Nephron progenitor cell (in vitro differentiated cells): Measurements from ENCODE around the gene HSD17B2.

Experiments
- DNase-seq: peaks from one replicate; pipeline ENCODE4 v3.0.0; 2021
- H3K27ac Mint-ChIP-seq: 2 replicates; pipeline ENCODE4 v1.8.0; 2021; ENCODE audit warnings: mild to moderate bottlenecking, moderate library complexity, mixed read lengths
- H3K27me3 Mint-ChIP-seq: 2 replicates; pipeline ENCODE4 v1.8.0; 2021; ENCODE audit warnings: mild to moderate bottlenecking, low read depth, mixed read lengths; ENCODE audit not compliant: poor library complexity
- H3K36me3 Mint-ChIP-seq: 2 replicates; pipeline ENCODE4 v1.8.0; 2021; ENCODE audit warnings: low read depth, mixed read lengths
- H3K4me1 Mint-ChIP-seq: 2 replicates; pipeline ENCODE4 v1.8.0; 2021; ENCODE audit warnings: mixed read lengths
- H3K4me3 Mint-ChIP-seq: 2 replicates; pipeline ENCODE4 v1.8.0; 2021; ENCODE audit warnings: mild to moderate bottlenecking, moderate library complexity, mixed read lengths
- H3K9me3 Mint-ChIP-seq: 2 replicates; pipeline ENCODE4 v1.8.0; 2021; ENCODE audit warnings: mild to moderate bottlenecking, moderate library complexity, mixed read lengths
- TF ChIP-seq, protein P1 (sequence below): fragments of 200-600 bp; sonication (generic); IDR thresholded peaks from 2 replicates; pipeline ENCODE4 v1.5.0; 2021; ENCODE audit warnings: antibody characterized with exemption

Gene HSD17B2

GRCh38 chr16:82020051-82020450 is 15.0 kb upstream of the HSD17B2 start:
- Mint-ChIP-seq H3K27me3 (peaks cover 19% of the 10 kb centered on the region), H3K9me3 (peaks cover 10% of the 10 kb centered on the region), H3K4me1 (no peaks in the 10 kb centered on the region), H3K36me3 (no peaks in the 10 kb centered on the region), H3K27ac (no peak overlapping the region), H3K4me3 (no peak overlapping the region)
- TF ChIP-seq, protein P1, sequence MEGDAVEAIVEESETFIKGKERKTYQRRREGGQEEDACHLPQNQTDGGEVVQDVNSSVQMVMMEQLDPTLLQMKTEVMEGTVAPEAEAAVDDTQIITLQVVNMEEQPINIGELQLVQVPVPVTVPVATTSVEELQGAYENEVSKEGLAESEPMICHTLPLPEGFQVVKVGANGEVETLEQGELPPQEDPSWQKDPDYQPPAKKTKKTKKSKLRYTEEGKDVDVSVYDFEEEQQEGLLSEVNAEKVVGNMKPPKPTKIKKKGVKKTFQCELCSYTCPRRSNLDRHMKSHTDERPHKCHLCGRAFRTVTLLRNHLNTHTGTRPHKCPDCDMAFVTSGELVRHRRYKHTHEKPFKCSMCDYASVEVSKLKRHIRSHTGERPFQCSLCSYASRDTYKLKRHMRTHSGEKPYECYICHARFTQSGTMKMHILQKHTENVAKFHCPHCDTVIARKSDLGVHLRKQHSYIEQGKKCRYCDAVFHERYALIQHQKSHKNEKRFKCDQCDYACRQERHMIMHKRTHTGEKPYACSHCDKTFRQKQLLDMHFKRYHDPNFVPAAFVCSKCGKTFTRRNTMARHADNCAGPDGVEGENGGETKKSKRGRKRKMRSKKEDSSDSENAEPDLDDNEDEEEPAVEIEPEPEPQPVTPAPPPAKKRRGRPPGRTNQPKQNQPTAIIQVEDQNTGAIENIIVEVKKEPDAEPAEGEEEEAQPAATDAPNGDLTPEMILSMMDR, result no peak
- no peak for DNase-seq

GRCh38 chr16:82023206-82023605 is 11.8 kb upstream of the HSD17B2 start:
- no peak overlapping the region for H3K27ac Mint-ChIP-seq

DNA sequence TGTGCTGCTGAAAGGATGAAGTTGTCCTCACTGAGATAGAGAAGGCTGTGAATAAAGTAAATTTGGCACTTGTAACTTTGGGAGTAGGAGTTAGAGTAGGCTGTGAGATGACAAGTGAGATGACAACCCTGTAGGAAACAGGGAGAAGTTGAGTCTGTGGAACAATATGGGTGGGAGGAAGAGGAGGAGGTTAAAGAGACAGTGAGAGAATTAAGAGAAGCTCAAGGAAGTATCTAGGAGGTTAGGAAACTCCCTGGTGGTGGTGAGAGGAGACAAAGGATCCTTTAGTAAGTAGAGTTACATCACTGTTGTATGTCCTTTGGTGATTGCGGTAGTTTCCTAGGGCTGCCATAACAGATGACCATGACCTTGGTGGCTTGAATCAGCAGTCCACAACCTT is 10.7 kb upstream of the HSD17B2 start:
- Mint-ChIP-seq H3K9me3 (peaks cover 9% of the 10 kb centered on the region), H3K36me3 (no peaks in the 10 kb centered on the region), H3K4me3 (no peak overlapping the region), H3K4me1 (no peaks in the 10 kb centered on the region), H3K27ac (no peak overlapping the region), H3K27me3 (peaks cover 6% of the 10 kb centered on the region)
- TF ChIP-seq, protein P1, result no peak
- no peak for DNase-seq

More at GRCh38 chr16:82023206-82023605, 11.8 kb upstream of the HSD17B2 start:
- H3K36me3 Mint-ChIP-seq, result no peaks in the 10 kb centered on the region
- H3K4me1 Mint-ChIP-seq, result no peaks in the 10 kb centered on the region
- DNase-seq, result no peak
- no peak overlapping the region for H3K4me3 Mint-ChIP-seq
- H3K9me3 Mint-ChIP-seq, result peaks cover 9% of the 10 kb centered on the region
- peaks cover 16% of the 10 kb centered on the region for H3K27me3 Mint-ChIP-seq
- TF ChIP-seq, protein P1, result no peak

DNA sequence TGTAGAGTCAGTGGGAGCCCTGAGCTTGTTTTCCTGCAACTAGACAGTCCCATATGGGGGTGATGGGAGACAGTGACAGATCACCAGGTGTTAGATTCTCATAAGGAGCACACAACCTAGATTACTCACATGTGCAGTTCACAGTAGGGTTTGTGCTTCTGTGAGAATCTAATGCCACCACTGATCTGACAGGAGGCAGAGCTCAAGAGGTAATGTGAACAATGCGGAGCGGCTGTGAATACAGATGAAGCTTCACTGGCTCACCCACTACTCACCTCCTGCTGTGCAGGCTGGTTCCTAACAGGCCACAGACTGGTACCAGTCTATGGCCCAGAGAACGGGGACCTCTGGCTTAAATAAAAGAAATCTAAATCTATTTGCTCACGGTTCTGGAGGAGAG is 10.2 kb upstream of the HSD17B2 start:
- Mint-ChIP-seq H3K4me1 (no peaks in the 10 kb centered on the region), H3K27me3 (peaks cover 6% of the 10 kb centered on the region), H3K27ac (no peak overlapping the region), H3K9me3 (peaks cover 9% of the 10 kb centered on the region), H3K36me3 (no peaks in the 10 kb centered on the region), H3K4me3 (no peak overlapping the region)
- DNase-seq, result no peak
- TF ChIP-seq, protein P1, result no peak

- H3K4me1 Mint-ChIP-seq, result no peaks in the 10 kb centered on the region
- no peak overlapping the region for H3K4me3 Mint-ChIP-seq
- TF ChIP-seq, protein P1, result no peak
- no peak overlapping the region for H3K27ac Mint-ChIP-seq
- H3K9me3 Mint-ChIP-seq, result peaks cover 9% of the 10 kb centered on the region
- H3K36me3 Mint-ChIP-seq, result no peaks in the 10 kb centered on the region
- DNase-seq, result no peak
- peaks cover 6% of the 10 kb centered on the region for H3K27me3 Mint-ChIP-seq
Measured at GRCh38 chr16:82027629-82028064, 7.4 kb upstream of the HSD17B2 start.
